Measurements from ENCODE around the gene DHX8.
A peak's percentile ranks its signal among the peaks of the same experiment; 100 is the strongest.
"Not testable (repeated sequence)": the region's sequence is repeated elsewhere in the genome, so short reads cannot be mapped to it uniquely, and the experiment has no call there.

DHX8 gene

DNA sequence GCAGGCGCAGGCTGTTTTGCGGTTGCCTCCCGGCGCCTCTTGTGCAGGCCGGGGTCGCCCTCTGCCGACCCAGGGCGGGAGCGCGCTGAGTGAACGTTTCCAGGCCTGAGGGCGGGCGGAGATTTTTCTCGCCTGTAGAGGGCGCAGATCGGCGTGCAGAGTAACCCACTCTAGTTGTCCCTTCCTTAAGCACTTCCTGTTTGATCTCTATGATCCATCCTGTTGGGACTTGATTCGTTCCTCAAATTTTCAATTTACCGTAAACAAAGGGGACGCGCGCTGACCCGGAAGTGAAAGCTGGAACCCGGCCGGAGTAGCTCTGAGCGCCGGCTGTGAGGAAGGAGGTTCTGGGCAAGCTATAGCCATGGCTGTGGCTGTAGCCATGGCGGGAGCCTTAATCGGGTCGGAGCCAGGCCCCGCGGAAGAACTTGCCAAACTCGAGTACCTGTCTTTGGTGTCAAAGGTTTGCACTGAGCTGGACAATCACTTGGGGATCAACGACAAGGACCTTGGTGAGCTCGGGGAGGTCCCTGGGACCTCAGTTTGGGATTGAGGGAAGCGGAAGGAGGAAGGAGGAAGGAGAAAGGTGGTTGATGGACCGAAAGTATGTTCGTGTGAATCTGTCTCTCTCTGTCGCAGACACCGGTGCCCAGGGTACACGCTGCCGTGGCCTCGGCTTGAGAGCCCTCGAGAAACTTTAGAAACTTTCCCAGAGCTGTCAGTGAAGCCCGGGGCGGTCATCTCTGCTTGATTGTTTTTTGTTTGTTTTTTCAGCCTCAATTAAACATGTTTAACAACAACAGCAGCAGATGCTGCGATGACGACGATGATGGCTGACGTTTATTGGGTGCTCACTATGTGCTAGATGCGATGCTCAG lies at the start of gene DHX8:
TSS of gene DHX8 (plus strand) at position 302 of the 878 bp plus-strand sequence. CDS start at position 365, 63 bp downstream.
- DNase-seq, result peak; percentile 98

- DNase-seq, result no peak
Measured at GRCh38 chr17:43434902-43435319, 48.9 kb upstream of the DHX8 start.

DNA sequence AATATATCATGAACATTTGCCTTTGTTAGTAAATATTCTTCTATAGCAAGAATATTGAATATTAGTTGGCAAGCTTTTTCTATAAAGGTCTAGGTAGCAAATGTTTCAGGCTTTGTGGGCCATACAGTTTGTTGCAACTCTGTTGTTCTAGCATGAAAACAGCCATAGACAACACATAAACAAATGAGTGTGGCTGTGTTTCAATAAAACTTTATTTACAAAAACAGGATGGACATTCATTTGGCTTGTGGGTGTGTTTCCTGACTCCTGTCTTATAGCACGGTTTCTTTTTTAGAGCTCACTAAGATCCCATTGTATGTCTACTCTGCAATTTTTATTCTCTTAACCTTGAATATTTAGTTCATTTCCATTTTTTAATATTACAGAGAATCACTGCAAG lies 46.0 kb upstream of the DHX8 start:
- DNase-seq, result no peak

GRCh38 chr17:43438626-43439025 lies 45.1 kb upstream of the DHX8 start:
- DNase-seq, result no peak

- DNase-seq, result no peak
Measured at GRCh38 chr17:43439041-43439440, 44.7 kb upstream of the DHX8 start.

DNA sequence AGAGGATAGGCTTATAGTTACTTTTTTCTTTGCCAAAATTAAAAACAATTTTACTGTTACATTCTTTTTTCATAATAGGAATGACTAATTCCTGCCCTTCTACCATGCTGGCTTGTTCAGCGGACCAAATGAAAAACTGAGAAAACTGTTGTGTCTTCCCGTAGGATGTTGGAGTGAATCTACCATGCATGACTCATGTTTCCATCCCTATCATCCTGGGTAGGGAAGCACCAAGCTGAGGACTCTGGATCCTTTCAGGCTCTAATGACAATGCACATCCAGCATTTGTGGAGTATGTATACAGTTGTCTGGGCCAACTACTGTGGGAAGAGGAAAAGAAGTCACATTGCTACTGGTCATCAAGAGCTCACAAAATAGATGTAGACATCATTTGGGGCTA lies 41.1 kb upstream of the DHX8 start:
- no peak for DNase-seq

DNA sequence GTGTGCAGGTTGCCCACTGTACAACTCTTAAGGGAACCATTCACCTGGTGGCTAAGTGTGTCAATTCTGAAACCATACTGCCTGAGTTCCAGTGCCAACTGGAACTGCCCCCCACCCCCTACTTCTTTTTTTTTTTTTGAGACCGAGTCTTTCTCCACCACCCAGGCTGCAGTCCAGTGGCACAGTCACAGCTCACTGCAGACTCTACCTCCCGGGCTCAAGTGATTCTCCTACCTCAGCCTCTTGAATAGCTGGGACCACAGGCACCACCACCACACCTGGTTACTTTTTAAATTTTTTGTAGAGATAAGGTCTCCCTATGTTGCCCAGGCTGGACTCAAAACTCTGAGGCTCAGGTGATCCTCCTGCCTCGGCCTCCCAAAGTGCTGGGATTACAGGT lies 40.4 kb upstream of the DHX8 start:
- no peak for DNase-seq

DNA sequence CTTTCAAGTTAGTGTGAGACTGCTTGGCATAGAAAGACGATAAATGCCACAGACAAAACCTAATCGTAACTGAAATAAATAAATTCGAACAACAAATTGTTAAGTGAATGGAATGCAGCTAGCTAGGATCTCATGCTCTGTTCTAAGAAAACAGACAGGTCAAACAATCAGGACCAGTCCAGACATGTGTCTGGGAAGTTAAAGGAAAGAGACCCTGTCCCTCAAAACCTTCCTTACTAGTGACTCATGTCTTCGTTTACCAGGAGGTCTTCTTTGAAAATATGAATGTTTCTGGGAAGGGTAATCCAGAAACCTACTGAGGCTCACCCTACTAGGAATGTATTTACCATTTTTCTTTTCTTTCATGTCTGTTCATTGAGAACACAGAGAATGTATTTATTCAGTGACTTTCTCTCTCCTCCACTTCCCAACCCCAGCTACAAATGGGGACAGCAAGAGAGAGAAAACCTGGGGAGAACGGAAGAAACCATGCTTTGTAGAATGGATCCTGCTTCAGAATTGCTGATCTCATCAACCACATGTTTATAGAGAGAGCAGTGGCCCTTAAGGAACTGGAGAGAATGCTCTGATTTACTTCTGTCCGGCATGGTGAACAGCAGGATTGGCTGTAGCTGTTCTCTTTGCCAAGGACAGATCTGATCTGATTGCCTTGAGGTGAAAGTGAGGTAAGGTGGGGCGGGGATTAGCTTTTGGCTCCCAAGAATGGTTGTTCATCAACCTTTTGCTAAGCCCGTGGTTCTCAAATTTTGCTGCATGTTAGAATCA lies 39.4 kb upstream of the DHX8 start:
- no peak for DNase-seq

DNA sequence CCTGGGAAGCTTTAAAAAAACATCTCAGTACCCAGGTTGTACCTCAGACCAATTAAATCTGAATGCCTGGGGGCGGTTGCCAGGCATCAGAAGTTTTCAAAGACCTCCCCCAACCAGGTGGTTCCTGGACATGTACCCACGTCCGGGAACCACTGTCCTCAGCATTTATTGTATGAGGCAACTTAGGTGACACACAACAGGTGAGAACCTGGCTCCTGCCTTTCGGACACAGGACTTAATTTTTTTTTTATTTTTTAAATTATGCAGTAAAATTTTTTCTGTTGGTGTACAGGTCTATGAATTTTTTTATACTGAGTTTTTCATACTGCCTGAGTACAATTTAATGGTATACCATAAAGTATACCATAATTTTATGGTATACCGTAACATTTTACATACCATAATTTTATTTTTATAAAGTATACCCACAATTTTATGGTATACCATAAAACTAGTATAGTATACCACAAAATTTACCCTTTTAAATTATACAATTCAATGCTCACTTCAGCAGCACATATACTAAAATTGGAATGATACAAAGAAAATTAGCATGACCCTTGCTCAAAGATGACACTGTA lies 38.7 kb upstream of the DHX8 start:
- no peak for DNase-seq

DNA sequence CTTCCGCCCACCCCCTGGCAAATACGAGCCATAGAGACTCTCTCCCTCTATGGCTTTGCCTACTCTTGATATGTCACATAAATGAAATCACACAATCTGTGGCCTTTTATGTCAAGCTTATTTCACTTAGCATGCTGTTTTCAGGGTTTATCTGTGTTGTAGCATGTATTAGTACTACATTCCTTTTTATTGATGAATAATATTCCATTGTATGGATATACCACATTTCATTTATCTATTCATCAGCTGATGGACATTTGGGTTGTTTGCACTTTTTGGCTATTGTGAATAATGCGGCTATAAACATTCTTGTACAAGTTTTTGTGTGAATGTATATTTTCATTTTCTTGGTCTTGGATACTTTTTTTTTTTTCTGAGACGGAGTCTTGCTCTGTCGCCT lies 37.0 kb upstream of the DHX8 start:
- DNase-seq, result no peak

DNA sequence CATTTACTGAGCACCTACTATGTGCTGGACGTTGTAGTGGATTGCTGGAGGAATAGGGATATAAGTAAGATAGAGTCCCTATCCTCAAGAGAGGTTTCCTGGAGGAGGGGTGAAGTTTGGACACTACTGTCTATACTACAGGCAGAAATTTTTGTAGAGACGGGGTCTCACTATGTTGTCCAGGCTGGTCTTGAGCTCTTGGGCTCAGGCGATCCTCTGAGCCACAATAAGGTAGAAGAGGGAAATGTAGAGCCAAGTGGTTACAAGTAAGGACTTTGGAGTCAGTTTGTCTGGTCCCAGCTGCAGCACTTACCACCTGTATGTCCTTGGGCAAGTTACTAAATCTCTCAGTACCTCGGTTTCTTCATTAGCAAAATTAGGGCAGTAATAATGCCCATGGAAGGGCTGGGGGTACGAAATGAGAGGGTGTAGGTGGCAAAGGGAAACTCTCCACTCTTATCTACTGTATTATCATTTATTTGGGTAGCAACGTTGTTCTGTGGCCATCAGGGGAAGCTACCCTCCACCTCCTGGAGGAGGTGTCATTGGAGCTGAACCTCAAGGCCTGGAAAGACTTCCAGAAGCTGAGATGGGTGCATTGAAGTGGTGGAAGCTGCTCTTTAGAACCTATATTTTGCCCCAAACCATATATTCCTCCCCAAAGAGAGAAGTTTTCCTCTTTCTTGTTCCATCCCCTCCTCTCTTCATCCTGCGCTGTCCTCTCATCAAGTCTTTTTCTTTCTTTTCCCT lies 34.9 kb upstream of the DHX8 start:
- no peak for DNase-seq

DNA sequence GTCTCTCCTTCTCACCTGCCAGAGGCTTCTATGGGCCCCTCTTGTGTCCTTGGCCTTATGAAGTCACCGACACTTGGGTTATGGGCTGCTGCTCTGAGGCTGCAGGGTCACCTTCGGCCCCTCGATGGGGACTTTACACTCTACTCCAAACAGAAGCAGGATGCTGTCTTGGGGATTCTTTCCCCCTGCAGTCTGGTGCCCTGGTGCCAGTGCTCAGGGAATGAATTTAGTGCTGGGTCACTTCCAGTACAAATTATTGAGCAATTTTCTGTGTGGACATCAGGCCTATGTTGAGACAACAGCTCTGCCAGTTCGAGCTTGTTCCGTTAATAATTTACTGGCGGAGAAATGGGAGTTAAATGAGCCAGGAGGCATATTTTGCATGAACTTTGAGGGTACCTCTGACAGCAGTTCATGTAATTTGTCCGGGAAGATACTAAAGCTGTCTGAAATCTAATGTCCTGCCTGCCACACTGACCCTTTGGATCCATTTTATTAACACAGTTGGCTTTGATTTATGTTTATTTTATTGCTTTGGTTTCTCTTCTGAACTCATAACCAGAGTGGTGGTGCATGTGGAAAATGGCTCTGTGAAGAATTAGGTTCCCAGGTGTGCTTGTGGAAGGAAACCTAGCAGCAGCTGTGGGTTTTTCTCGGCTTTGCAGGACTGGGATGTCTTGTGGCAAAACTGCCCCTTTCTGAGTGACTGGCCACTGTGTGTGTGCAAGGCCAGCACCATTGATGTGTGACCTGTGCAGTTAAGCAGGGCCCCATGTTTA lies 34.1 kb upstream of the DHX8 start:
- DNase-seq, result no peak

GRCh38 chr17:43450791-43451190 lies 33.0 kb upstream of the DHX8 start:
- not testable (repeated sequence) for DNase-seq

DNA sequence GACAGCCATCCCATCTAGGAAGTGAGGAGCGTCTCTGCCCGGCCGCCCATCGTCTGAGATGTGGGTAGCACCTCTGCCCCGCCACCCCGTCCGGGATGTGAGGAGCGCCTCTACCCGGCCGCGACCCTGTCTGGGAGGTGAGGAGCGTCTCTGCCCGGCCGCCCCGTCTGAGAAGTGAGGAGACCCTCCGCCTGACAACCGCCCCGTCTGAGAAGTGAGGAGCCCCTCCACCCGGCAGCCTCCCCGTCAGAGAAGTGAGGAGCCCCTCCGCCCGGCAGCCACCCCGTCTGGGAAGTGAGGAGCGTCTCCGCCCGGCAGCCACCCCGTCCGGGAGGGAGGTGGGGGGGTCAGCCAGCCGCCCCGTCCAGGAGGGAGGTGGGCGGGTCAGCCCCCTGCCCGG lies 32.0 kb upstream of the DHX8 start:
- DNase-seq, result not testable (repeated sequence)

DNA sequence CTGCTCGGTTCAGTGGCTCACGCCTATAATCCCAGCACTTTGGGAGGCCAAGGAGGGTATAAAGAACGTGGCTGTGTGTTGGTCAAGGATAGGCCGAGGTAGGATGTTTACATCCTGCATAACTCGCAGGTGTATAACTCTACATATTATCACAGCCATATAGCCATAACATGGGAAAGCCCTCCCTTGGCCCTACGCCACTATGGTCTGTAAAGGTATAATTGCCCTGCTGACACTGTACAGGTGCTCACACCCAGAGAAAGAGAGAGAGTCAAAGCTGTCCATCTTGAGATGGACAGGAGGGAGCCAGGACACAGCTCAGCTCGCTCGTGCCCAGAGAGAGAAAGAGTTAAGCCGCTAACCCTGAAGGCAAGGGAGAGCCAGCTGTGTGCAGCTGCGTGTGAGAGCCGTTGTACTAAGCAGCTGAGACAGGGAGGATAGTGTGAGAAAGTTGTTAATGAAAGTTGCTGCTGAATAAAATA lies 30.4 kb upstream of the DHX8 start:
- no peak for DNase-seq

DNA sequence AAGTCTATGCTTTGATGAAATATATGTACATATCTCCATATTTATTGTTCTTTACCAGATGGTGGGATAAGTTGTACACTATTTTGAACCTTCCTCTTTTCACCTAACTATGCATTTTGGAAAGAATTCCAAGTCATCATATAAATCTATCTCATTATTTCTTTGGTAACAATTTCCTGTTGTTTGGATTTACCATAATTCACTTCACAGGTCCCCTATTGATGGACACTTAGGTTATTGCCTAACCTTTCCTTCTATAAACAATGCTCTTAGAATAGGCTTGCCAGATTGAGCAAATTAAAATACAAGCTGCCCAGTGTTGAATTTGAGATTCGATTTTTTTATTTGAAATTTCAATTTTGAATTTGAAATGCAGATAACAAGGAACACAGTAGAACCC lies 28.9 kb upstream of the DHX8 start:
- no peak for DNase-seq

DNA sequence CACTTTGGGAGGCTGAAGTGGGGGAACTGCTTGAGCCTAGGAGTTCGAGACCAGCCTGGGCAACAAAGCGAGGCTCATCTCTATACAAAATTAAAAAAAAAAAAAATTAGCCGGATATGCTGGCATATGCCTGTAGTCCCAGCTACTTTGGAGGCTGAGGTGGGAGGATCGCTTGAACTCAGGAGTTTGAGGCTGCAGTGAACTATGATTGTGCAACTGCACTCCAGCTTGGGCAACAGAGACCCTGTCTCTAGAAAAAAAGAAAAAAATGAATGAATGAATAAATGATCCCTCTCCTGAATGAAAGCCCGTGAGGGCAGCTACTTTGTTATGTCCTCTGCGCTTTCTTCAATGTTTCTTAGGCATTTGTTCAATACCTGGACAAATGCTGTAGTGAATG lies 27.7 kb upstream of the DHX8 start:
- DNase-seq, result no peak

GRCh38 chr17:43456661-43457361 lies 27.0 kb upstream of the DHX8 start:
- no peak for DNase-seq

- no peak for DNase-seq
Measured at GRCh38 chr17:43457362-43457692, 26.4 kb upstream of the DHX8 start.

DNA sequence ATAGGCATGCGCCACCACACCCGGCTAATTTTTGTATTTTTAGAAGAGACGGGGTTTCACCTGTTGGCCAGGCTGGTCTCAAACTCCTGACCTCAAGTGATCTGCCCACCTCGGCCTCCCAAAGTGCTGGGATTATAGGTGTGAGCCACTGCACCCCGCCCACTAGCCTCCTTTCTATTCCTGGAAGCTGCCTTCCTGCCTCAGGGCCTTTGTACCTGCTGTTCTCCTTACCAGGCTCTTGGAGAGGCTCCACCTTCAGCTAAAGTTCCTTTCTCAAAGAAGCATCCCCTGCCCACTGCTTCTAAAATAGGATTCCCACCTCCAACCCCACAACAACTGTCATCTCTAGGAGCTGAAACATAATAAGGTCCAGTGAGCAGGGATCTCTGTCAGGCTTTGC lies 23.9 kb upstream of the DHX8 start:
- DNase-seq, result not testable (repeated sequence)

DNA sequence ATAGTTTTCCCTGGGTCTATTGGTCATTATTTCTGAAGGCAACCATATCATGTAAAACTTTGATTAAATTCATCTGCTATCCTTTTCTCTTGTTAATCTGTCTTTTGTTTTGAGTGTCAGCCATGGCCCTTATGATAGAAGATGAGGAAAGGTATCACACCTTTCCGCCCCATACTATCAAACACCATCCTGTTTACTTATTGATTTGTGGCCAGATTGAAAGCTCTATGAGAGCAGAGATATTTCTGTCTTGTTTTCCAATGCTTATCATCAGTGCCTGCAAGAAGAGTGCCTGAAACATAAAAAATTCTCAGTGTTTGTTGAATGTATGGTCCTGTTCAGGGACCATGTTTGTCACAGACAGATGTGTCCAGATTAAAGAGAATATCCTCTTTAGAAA lies 22.6 kb upstream of the DHX8 start:
- DNase-seq, result no peak

- DNase-seq, result not testable (repeated sequence)
Measured at GRCh38 chr17:43462569-43462968, 21.2 kb upstream of the DHX8 start.

Measured in NCI-H1105 treated with DMSO at 0.1 percent for 48 hours (cell line).